Activated CD4-positive, alpha-beta T cell treated with anti-CD3 and anti-CD28 coated beads, Interleukin-2, amount 50 U/mL, for 16 hours (primary cell): ENCODE measurements around the gene MBD3L4.
"Not testable (repeated sequence)": the region's sequence is repeated elsewhere in the genome, so short reads cannot be mapped to it uniquely, and the experiment has no call there.

Experiments
- DNase-seq: peaks from one replicate; pipeline ENCODE4 v3.0.0-alpha.2; 2020

MBD3L4 gene

DNA sequence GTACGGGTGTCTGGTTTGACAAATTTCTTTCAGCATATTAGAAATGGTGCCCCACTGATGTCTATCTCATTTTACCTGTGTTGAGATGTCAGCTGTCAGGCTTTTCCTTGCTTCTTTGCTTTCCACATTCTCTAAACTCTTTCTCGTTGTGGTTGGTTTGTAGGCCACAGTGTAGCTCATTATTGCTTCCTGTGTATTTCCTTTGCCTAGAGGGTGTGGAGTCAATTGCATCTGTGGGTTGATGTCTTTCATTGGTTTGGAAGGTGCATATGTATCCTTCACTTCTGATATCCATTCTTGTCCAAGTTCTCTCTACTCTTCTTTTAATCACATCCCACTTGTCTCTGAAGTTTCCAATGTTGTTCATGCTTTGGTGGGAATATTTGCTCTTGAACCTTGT, 1.6 kb upstream of the MBD3L4 start:
- DNase-seq = not testable (repeated sequence)

DNA sequence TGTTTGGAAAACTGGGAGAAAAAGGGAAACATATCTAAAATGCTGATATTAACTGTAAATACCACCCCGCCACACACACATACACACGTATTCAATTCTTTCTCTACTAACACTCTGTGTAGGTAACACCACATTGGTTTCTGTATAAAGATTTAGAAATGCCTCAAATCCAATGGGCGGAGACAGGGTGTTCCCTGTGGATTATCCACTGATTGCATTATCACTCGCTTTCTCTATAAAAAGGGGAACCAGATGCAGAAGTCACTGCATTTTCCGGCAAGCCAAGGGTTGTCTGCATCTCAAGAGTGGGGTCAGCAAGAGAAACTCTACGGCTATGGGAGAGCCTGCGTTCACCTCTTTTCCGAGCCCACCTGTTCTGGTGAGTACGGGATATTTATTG, 9.7 kb downstream of the MBD3L4 start, which contains the start of gene MBD3L5:
MBD3L5 (plus strand) TSS at position 301 of the 400 bp plus-strand sequence; CDS start at position 335, 34 bp downstream.
- not testable (repeated sequence) for DNase-seq

DNA sequence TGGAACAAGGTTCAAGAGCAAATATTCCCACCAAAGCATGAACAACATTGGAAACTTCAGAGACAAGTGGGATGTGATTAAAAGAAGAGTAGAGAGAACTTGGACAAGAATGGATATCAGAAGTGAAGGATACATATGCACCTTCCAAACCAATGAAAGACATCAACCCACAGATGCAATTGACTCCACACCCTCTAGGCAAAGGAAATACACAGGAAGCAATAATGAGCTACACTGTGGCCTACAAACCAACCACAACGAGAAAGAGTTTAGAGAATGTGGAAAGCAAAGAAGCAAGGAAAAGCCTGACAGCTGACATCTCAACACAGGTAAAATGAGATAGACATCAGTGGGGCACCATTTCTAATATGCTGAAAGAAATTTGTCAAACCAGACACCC, 11.2 kb downstream of the MBD3L4 start:
- not testable (repeated sequence) for DNase-seq

DNA sequence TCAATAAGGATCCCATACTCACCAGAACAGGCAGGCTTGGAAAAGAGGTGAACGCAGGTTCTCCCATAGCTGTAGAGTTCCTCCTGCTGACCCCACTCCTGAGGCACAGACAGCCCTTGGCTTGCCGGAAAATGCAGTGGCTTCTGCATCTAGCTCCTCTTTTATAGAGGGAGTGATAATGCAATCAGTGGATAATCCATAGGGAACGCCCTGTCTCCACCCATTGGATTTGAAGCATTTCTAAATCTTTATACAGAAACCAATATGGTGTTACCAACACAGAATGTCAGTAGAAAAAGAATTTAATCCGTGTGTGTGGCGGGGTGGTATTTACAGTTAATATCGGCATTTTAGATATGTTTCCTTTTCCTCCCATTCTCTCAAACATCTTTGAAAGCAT, 18.6 kb downstream of the MBD3L4 start, which contains the start of gene MBD3L2B:
MBD3L2B (minus strand) TSS at position 101 of the 400 bp plus-strand sequence; CDS start at position 67, 34 bp downstream.
- not testable (repeated sequence) for DNase-seq

DNA sequence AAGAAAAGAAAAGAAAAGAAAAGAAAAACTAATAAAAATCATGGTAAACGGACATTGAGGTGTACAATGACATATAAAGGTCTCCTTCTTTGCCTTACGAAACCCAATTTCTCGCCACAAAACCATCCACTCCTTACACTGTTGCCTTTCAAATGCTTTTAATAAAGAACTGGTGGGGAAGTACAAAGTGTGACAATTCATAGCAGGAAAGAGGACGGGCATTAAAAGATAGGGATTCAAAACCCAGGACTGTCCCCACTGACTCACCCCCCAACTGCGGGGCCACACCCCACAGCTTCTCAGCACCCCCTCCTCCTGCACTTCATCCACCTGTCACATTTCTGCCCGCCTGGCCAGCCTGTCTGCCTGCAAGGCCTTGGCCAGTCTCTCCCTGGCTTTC, 21.2 kb downstream of the MBD3L4 start:
- no peak for DNase-seq

DNA sequence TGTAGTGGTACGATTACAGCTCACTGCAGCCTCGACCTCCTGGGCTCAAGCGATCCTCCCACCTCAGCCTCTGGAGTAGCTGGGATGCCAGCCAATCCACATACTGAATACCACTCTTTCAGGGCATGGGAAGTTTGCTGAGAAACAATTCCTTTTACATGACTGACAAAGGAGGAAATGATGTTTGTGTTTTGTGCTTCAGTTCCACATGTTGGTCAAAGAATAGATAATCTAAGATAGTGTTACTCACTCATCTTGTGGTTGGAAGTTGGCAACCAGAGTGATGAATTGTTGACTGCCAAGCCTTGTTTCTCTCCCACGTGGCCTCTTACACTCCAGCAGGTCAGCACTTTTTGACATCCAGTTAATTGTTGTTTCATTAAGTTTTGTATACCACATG, 26.3 kb downstream of the MBD3L4 start:
- peak; percentile 39 for DNase-seq

DNA sequence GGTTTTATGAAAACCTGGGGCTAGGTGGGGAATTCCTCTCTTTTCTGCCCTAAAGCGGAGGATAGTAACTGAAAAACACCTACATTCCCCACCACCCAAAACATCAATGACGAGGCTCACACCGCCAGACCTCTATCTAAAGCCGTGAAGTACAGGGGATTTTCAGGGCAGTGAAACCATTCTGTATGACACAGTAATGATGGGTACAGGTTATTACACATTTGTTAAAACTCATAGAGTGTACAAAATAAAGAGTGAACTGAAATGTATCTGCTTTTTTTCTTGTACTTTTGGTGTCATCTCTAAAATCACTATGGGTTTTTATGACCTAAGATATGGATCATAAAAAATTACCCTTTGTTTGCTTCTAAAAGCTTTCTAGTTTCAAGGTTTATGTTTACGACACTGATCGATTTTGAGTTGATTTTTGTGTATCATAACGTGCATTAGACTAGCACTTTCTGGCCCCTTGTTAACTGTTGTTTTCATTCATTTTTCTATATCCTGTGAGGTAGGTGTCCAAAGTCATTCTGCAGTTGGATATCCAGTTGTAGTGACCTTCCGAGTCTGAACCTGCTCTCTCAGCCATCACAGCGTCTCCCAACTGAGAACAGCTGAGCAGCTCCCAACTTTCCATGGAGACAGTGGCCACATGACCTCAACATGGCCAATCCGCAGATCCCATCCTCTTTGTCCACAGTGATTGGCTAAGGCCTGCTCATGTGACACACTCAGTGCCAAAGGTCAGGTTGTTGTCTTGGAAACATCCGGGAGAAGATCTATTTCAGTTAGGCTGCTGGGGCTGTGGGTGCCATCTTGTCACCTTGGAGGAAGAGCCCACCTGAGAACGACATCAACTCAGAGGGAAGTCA, 29.0 kb downstream of the MBD3L4 start:
- DNase-seq = no peak

DNA sequence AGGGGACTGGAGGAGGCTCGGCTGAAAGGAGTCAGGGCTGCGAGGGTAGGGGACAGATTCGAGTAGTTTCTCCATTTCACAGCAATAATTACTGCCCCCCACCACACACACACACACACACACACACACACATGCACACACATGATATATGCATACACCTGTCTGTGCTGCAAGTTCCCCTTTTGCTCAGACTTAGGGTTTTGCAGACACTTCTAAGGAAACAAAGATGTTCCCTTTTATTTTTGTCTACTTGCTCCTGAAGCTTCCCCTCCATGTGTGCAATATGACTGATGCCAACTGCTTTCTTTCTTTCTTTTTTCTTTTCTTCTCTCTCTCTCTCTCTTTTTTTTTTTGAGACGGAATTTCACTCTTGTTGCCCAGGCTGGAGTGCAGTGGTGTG, 32.1 kb downstream of the MBD3L4 start:
- DNase-seq = no peak

DNA sequence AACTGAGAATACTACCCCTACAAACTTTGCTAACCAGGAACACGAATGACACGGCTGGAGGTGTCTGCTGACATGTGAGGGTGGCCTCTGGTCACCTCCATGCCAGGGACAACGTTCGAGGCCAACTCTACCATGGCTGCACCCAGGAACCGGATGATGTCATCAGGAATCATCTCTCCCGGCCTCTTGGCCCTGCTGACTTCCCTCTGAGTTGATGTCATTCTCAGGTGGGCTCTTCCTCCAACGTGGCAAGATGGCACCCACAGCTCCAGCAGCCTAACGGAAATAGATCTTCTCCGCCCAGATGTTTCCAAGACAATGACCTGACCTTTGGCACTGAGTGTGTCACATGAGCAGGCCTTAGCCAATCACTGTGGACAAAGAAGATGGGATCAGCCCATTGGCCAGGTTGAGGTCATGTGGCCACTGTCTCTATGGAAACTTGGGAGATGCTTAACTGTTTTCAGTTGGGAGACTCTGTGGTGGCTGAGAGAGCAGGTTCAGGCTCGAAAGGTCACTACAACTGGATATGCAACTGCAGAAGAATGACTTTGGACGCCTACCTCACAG, 33.8 kb downstream of the MBD3L4 start:
- DNase-seq = no peak

DNA sequence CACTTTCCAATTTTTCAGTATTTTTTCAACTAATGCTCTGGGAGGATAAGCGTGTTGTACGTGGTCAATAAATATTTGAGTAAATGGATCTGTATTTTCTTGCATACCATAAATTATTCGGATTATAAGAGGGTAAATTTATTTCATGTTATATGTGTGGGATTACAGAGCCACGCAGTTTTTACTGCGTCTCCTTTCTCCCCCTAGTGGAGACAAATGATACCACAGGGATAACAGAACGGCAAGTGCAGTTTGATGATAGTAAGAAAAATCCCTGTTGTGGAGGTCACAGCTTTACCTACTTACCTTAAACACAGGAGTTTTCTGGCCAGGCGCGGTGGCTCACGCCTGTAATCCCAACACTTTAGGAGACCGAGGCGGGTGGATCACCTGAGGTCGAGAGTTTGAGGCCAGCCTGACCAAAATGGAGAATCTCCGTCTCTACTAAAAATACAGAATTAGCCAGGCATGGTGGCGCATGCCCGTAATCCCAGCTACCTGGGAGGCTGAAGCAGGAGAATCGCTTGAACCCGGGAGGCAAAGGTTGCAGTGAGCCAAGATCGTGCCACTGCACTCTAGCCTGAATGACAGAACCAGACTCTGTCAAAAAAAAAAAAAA, 35.6 kb downstream of the MBD3L4 start:
- DNase-seq = no peak

DNA sequence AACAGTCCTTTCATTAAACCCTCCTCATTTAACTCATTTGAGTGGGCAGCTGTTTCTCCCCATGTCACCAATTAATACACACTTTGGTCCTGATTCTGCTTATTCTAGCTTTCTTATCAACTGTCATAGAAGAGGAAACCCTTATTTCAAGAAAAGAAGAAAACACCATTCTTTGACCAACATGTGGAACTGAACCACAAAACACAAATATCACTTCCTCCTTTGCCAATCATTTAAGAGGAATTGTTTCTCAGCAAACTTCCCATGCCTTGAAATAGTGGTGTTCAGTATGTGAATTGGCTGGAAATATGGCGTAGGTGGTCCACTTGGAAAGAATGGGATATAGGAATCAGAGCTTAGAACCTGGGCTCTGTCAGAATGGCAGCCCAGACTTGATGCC, 39.2 kb downstream of the MBD3L4 start:
- DNase-seq = no peak

DNA sequence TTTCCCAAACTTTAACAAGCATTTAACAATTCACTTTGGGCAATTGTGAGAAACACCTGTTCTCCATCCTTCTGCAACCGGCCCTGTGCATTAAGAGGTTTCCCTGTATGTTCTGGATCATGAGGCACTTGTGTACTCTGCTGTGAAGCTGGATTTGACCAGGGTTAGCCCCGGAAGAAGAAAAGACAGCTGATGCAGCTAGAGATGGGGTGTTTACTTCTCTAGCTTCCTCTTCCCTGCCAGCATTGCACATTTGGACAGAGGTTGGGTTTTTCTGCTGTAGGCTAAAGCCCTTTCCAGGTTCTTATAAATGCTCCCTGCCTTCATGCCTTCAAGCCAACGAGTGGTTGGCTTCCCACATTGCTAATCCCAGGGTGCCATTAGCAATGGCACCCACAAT, 39.6 kb downstream of the MBD3L4 start:
- no peak for DNase-seq

DNA sequence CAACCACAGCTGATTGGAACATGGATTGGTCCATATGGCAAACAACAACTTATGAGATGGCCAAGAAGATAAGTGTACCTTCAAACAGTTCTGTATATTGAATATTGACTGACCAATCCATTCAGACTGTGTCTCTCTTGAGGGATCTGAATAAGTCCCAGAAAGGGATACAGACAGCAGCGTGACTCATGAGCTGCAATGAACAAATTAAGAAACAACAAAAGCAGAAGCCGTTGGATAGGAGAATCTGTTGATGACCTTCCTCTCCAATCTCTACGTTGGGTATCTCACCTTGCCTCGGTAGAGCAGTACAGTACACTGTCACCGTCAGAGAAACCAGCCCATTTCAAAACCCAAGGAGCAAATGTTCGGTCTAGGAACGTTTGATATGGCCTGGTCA, 40.0 kb downstream of the MBD3L4 start:
- no peak for DNase-seq

DNA sequence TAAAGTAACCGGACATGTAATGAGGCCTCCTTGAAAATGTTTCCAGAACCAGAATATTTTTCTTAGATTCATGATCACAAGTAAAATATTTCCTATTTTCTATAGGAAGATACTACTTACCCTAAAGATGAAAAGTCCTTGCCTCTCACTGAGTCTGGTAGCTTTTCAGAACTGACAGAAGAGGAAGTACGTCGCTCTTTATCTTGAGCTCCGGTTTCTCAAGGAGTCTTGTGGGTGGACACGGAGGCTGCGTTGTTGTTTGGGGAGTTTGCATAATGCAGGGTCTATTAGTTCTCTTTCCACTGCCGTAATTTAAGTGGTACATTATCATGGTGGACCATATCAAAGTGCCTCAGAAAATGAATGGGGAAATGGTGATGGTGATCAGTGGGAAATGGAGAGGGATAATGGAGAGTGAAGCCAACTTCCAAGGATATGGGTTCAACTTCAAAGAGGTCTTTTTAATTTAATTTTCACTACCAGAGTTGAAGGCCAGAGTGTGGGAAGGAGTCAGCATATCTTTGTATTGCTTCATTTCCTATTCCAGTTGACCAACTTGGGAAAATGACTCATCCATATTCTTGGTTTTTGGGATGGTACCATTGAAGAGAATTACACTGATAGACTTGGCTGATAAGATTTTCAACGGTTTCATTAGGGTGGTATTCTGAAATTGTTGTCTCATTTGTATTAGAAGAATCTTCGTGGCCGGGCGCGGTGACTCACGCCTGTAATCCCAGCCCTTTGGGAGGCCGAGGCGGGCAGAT, 42.1 kb downstream of the MBD3L4 start:
- no peak for DNase-seq

DNA sequence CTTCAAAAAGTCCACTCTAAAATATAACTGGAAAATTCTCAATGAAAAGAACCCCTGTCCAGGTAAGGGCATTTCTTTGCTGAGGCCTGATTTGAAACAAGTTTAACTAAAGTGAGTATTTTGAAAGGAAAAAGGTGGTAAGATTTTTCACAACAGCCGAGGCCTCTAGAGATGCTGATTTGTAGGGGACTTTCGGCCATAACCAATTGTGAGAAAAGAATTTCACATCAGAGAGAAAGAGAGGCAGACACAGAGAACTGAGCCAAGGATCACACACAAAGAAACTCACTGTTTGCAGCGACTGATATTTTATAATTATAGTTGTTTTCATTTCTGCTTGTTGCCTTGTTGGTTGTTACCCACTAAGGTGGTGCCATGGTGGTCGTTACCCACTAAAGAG, 43.2 kb downstream of the MBD3L4 start:
- DNase-seq = no peak

DNA sequence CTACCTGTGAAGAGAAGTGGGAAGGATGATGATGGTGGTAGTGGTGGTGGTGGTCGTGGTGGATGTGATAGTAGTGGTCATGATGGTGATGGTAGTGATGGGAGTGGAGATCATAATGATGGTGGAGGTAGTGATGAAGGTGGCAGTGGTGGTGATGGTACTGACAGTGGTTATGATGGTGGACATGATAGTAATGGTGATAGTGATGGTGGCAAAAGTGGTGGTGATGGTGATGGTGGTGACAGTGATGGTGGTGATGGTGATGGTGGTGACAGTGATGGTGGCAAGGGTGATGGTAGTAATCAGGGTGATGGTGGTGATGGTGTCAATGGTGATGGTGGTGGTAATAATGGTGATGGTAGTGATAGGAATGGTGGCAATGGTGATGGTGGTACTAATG, 44.9 kb downstream of the MBD3L4 start:
- DNase-seq = no peak

DNA sequence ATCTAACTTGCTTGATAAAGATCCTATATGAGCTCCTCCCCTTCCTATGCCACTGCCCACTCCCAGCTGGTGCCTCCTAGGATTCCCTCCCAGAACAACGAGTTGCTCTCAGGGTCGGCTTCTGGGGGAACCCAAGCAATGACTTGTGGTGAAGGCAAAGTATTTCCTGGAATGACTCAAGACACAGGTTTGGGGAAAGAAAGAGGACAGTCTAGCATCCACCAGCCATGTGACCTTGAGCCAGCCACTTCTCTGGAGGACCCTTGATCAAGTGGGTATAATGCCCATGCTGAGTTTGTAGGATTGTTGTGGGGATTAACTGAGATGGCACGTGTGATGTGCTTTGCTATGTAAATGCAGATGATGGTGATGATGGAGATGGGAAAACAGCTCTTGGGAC, 51.7 kb downstream of the MBD3L4 start:
- no peak for DNase-seq

DNA sequence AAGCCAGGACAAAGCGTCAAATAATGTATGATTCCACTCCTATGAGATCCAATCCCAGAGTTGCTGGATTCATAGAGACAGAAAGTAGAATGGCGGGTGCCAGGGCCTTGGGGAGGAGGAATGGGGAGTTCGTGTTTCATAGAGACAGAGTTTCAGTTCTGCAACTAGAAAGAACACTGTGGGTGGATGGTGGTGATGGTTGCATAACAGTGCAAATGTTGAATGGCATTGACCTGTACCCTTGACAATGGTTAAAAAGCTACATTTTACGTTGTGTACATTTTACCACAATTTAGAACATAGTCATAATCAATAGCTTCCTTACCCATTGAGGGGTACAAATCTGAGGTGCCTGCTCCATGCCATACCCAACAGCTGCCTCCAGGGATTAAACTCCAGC, 52.1 kb downstream of the MBD3L4 start:
- DNase-seq = no peak
